Karpas-422 (cell line): ENCODE data around the gene FXYD2. TPM values are rescaled to one million over a fixed set of nuclear protein-coding genes. Genes with fewer than 3 reads are reported as not detected.

ENCODE experiments used
- DNase-seq: peaks from one replicate; pipeline ENCODE4 v3.0.0-alpha.2; 2015
- H2AFZ ChIP-seq: fragments of 200-600 bp; sonication (generic); 2 replicates; pipeline ENCODE4 v1.6.1; 2014; ENCODE audit warnings: antibody characterized with exemption, low read length, mixed read lengths
- H3K27ac ChIP-seq: fragments of 200-600 bp; sonication (generic); 2 replicates; pipeline ENCODE4 v1.5.1; 2014; ENCODE audit warnings: mild to moderate bottlenecking, low read length, moderate library complexity
- H3K27me3 ChIP-seq: fragments of 200-600 bp; sonication (generic); 2 replicates; pipeline ENCODE4 v1.6.1; 2014; ENCODE audit warnings: low read length, mixed read lengths
- H3K36me3 ChIP-seq: fragments of 200-600 bp; sonication (generic); 2 replicates; pipeline ENCODE4 v1.6.1; 2014; ENCODE audit warnings: low read length, mixed read lengths; ENCODE audit not compliant: insufficient read depth
- H3K4me1 ChIP-seq: fragments of 200-600 bp; sonication (generic); 2 replicates; pipeline ENCODE4 v1.6.1; 2014; ENCODE audit warnings: mild to moderate bottlenecking, low read length, mixed read lengths
- H3K4me2 ChIP-seq: fragments of 200-600 bp; sonication (generic); 2 replicates; pipeline ENCODE4 v1.6.1; 2014; ENCODE audit warnings: low read length, low read depth, mild to moderate bottlenecking; ENCODE audit not compliant: poor library complexity, severe bottlenecking
- H3K4me3 ChIP-seq: fragments of 200-600 bp; sonication (generic); 2 replicates; pipeline ENCODE4 v1.5.1; 2014; ENCODE audit warnings: mild to moderate bottlenecking, antibody characterized with exemption, low read length, mixed read lengths
- H3K79me2 ChIP-seq: fragments of 200-600 bp; sonication (generic); 2 replicates; pipeline ENCODE4 v1.6.1; 2014; ENCODE audit warnings: mild to moderate bottlenecking, low read length, mixed read lengths
- H3K9ac ChIP-seq: fragments of 200-600 bp; sonication (generic); 2 replicates; pipeline ENCODE4 v1.6.0; 2014; ENCODE audit warnings: low read length
- H3K9me2 ChIP-seq: fragments of 200-600 bp; sonication (generic), shearing (Covaris generic); replicated peaks from 2 replicates; pipeline ENCODE4 v1.6.0; 2014; ENCODE audit warnings: mild to moderate bottlenecking, low read length, moderate library complexity; ENCODE audit not compliant: insufficient read depth
- H3K9me3 ChIP-seq: fragments of 300-700, 200-600 bp; sonication (generic); 2 replicates; pipeline ENCODE4 v1.6.1; 2014; ENCODE audit warnings: low read length, mixed read lengths
- H4K20me1 ChIP-seq: fragments of 200-600 bp; sonication (generic); 2 replicates; pipeline ENCODE4 v1.6.1; 2014; ENCODE audit warnings: mild to moderate bottlenecking, antibody characterized with exemption, low read length, low read depth; ENCODE audit not compliant: insufficient read depth
- total RNA-seq: library from RNA; depleted of rRNA; stranded (reverse); fragments of >200 nt; shearing (Covaris generic); gene quantifications from 2 replicates; pipeline ENCODE4 v1.2.3, GENCODE V29; 2014; ENCODE audit warnings: low replicate concordance

FXYD2 gene
- total RNA-seq, 1 experiment from 2014 or later: 3.1 TPM

GRCh38 chr11:117796456-117796871, 28.1 kb downstream of the FXYD2 start:
- Histone ChIP-seq H4K20me1 (no peaks in the 10 kb centered on the region), H3K9me2 (no peaks in the 10 kb centered on the region), H3K79me2 (no peaks in the 10 kb centered on the region), H3K4me3 (no peak overlapping the region), H2AFZ (no peak overlapping the region), H3K27ac (no peak overlapping the region), H3K4me2 (no peak overlapping the region), H3K9ac (no peak overlapping the region), H3K9me3 (no peaks in the 10 kb centered on the region), H3K27me3 (no peaks in the 10 kb centered on the region), H3K36me3 (no peaks in the 10 kb centered on the region), H3K4me1 (peaks cover 10% of the 10 kb centered on the region)
- no peak for DNase-seq

GRCh38 chr11:117795638-117796455, 28.7 kb downstream of the FXYD2 start:
- Histone ChIP-seq H3K4me2 (no peak overlapping the region), H3K27me3 (no peaks in the 10 kb centered on the region), H3K4me3 (no peak overlapping the region)

GRCh38 chr11:117794772-117795629, 29.5 kb downstream of the FXYD2 start:
- H3K4me2 ChIP-seq: no peak overlapping the region

More at GRCh38 chr11:117795638-117796455, 28.7 kb downstream of the FXYD2 start:
- H3K9me3 ChIP-seq: no peaks in the 10 kb centered on the region
- H2AFZ ChIP-seq: no peak overlapping the region
- H4K20me1 ChIP-seq: no peaks in the 10 kb centered on the region
- H3K9ac ChIP-seq: no peak overlapping the region
- no peaks in the 10 kb centered on the region for H3K9me2 ChIP-seq
- no peaks in the 10 kb centered on the region for H3K36me3 ChIP-seq
- no peaks in the 10 kb centered on the region for H3K79me2 ChIP-seq
- no peak overlapping the region for H3K27ac ChIP-seq
- peaks cover 10% of the 10 kb centered on the region for H3K4me1 ChIP-seq
- no peak for DNase-seq

GRCh38 chr11:117794135-117794534, 30.4 kb downstream of the FXYD2 start:
- Histone ChIP-seq H3K9ac (no peak overlapping the region), H3K36me3 (no peaks in the 10 kb centered on the region), H2AFZ (no peak overlapping the region), H3K79me2 (no peaks in the 10 kb centered on the region), H3K27me3 (no peaks in the 10 kb centered on the region), H3K4me1 (peaks cover 10% of the 10 kb centered on the region), H3K4me3 (no peak overlapping the region), H3K4me2 (no peak overlapping the region), H3K9me2 (no peaks in the 10 kb centered on the region), H3K9me3 (no peaks in the 10 kb centered on the region), H3K27ac (no peak overlapping the region), H4K20me1 (no peaks in the 10 kb centered on the region)
- DNase-seq: no peak

More at GRCh38 chr11:117794772-117795629, 29.5 kb downstream of the FXYD2 start:
- H3K9me2 ChIP-seq: no peaks in the 10 kb centered on the region
- peaks cover 10% of the 10 kb centered on the region for H3K4me1 ChIP-seq
- H3K4me3 ChIP-seq: no peak overlapping the region
- no peak overlapping the region for H3K27ac ChIP-seq
- DNase-seq: no peak
- no peak overlapping the region for H2AFZ ChIP-seq
- no peaks in the 10 kb centered on the region for H3K36me3 ChIP-seq
- no peak overlapping the region for H3K9ac ChIP-seq
- no peaks in the 10 kb centered on the region for H3K9me3 ChIP-seq
- no peaks in the 10 kb centered on the region for H3K79me2 ChIP-seq
- no peaks in the 10 kb centered on the region for H3K27me3 ChIP-seq
- no peaks in the 10 kb centered on the region for H4K20me1 ChIP-seq

GRCh38 chr11:117793583-117793982, 31.0 kb downstream of the FXYD2 start:
- H3K4me1 ChIP-seq: peaks cover 10% of the 10 kb centered on the region
- no peak for DNase-seq
- no peak overlapping the region for H3K9ac ChIP-seq
- H3K4me2 ChIP-seq: no peak overlapping the region
- no peaks in the 10 kb centered on the region for H3K9me3 ChIP-seq
- no peaks in the 10 kb centered on the region for H4K20me1 ChIP-seq
- no peaks in the 10 kb centered on the region for H3K79me2 ChIP-seq
- H3K27me3 ChIP-seq: no peaks in the 10 kb centered on the region
- no peaks in the 10 kb centered on the region for H3K9me2 ChIP-seq
- no peak overlapping the region for H3K4me3 ChIP-seq
- H3K27ac ChIP-seq: no peak overlapping the region
- H2AFZ ChIP-seq: no peak overlapping the region
- no peaks in the 10 kb centered on the region for H3K36me3 ChIP-seq

GRCh38 chr11:117792992-117793391, 31.6 kb downstream of the FXYD2 start:
- Histone ChIP-seq H3K4me1 (peaks cover 10% of the 10 kb centered on the region), H3K79me2 (no peaks in the 10 kb centered on the region), H2AFZ (no peak overlapping the region), H3K4me2 (no peak overlapping the region), H3K27me3 (no peaks in the 10 kb centered on the region), H3K4me3 (no peak overlapping the region), H3K27ac (no peak overlapping the region), H3K9me3 (no peaks in the 10 kb centered on the region), H3K36me3 (no peaks in the 10 kb centered on the region), H4K20me1 (no peaks in the 10 kb centered on the region), H3K9me2 (no peaks in the 10 kb centered on the region), H3K9ac (no peak overlapping the region)
- DNase-seq: peak; percentile 67

- Histone ChIP-seq H3K79me2 (no peaks in the 10 kb centered on the region), H3K4me2 (no peak overlapping the region), H4K20me1 (no peaks in the 10 kb centered on the region), H3K4me1 (peaks cover 10% of the 10 kb centered on the region), H3K9ac (no peak overlapping the region), H3K36me3 (no peaks in the 10 kb centered on the region), H2AFZ (no peak overlapping the region), H3K4me3 (no peak overlapping the region), H3K9me3 (no peaks in the 10 kb centered on the region), H3K9me2 (no peaks in the 10 kb centered on the region), H3K27me3 (no peaks in the 10 kb centered on the region), H3K27ac (no peak overlapping the region)
- no peak for DNase-seq
These were observed 32.3 kb downstream of the FXYD2 start for GRCh38 chr11:117792241-117792640.

- Histone ChIP-seq H3K4me2 (no peak overlapping the region), H3K4me1 (peaks cover 10% of the 10 kb centered on the region), H3K9me2 (no peaks in the 10 kb centered on the region), H3K9ac (no peak overlapping the region), H3K27me3 (no peaks in the 10 kb centered on the region), H3K9me3 (no peaks in the 10 kb centered on the region), H4K20me1 (no peaks in the 10 kb centered on the region), H3K4me3 (no peak overlapping the region), H3K27ac (no peak overlapping the region), H2AFZ (no peak overlapping the region), H3K79me2 (no peaks in the 10 kb centered on the region), H3K36me3 (no peaks in the 10 kb centered on the region)
- DNase-seq: no peak
These were observed 34.3 kb downstream of the FXYD2 start for GRCh38 chr11:117790279-117790678.
